Nucleus accumbens (tissue), 56 donors: Measurements from ENCODE around the gene CBX8.

Experiments used
- DNase-seq, 56 donors: peaks; one replicate each; lab custom pipeline; 2025; lab: John Stamatoyannopoulos, UW

CBX8 gene

DNA sequence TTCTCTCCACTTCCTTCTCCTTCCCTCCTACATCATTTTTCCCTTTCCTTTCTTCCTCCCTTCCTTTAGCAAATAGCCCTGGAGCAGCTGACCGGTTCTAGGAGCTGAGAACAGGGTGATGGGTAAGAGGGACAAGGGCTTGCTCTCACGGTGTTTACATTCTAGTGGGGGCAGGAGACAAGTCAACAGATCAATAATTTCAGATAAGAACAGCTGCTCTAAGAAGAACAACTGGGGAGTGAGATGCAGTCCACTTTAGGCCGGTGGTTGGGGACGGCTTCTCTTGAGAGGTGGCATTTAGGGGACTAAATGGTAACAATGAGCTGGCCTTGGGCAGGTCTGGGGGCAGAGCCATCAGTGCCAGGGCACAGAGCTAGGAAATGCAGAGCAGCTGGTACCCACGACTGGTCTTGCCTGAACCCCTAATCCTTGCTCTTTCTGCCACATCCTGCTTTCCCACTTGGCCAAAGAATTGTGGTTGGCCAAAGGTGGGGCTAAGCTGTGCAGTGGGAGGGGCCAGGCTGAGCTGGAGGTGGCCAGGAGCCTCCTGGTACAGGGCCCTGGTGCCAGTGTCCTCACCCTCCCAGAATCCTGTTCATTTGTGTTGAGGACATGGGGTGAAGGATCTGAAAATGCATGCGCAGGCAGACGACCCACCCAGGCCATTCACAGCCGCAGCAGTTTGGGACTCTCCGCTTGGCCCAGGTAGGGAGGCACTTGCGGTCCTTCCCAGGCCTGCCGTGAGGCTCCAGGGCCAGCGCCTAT, 24.6 kb upstream of the CBX8 start:
- DNase-seq, result no peak

DNA sequence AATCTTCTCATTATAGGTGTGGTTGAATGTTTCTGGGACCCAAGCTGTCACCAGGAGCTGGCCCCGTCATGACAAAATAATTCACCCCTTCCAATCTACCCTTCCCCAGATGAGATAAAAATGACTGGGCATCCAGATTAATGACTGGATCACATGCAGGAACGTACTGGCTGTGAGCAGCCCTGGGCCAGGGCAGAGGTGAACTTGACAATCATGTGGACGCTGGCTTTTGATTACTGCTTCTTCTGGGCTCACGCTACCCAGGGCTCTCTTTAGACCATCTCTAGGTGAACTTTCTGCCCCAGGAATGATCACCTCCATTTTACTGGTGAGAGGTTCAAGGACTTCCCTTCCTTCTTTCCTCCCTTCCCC, 24.1 kb upstream of the CBX8 start:
- no peak for DNase-seq

DNA sequence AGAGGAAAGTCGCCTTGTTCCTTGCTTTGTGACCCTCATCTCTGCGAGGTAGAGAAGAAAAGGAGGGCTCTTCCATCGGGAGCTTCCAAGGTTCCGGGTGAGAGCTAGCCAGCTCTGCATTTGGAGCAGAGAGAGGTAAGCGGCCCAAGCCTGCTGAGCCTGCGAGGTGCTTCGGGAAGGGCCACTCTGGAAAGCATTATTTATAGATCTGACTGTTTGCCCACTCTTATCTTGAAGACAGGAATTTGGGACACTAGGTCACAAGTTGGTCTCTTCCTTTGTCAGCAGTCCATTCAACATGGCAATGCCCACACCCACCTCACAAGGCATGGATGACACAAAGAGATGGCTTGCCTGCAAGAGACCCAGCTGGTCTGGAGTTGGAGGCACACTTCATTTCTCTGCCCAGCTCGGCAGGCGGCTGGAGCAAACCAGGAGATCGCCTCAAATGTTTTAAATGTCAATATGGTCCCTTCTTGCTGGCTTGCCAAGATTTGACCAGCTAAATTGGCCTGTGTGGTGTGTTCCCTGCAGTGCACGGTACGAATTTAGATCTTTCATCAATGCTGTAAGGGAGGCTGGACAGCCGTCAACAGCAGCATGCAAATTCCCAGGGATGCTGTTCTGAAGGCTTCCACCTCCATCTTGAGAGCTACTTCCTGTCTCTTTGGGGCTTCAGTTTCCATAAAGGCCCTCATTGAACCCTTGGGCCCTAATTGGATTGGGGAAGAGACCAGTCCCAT, 22.8 kb upstream of the CBX8 start:
- no peak for DNase-seq

DNA sequence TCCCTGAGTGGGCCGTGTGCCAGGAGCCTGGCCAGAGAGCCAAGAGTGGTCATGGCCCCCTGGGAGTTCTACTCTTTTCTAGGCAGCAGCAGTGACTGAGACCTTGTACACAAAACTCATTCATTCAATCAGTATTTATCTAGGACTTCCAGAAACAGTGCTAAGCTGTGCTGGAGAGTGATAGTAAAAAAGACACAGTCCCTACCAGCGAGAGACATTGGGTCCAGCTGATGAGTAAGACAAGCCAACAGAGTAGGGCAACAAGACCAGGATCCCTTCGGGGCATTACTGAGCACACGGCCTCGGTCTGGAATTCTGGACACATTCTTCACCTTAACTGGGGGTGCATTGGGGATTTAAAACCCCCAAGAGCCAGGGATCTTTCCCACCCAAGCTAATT, 22.2 kb upstream of the CBX8 start:
- DNase-seq, result no peak

DNA sequence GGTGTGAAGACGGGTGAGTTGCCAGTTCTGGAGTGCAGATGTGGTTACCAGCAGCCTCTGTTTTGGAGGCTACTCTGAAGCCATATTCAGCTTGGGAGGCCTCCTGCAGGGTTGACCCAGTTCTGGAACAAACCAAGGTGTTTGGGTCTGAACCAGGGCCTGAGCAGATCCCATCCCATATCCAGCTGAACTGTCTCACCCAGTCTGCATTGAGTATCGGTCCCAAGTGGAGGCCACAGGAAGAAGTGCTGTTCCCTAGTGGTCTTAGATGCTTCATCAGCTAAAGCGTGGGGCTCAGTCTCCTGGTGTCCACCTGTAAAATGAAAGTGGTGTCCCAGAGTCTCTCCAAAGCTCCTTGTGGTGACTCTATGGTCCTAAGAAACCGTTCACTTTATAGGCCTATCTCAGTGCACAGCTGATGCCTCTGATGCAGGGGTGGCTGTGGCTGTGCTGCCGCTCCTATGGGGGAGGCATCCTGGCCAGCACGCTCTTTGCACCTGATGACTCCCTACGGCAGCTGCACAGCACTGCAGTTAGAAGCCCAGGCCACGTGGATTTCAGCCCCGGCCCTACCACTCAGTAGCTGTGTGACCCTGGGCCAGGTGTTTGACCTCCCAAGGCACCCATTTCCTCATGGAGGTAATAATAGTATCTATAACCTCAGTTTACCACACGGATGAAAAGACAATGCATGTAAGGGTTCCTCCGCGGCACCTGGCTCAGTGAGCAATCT, 21.3 kb upstream of the CBX8 start:
- DNase-seq, result no peak

DNA sequence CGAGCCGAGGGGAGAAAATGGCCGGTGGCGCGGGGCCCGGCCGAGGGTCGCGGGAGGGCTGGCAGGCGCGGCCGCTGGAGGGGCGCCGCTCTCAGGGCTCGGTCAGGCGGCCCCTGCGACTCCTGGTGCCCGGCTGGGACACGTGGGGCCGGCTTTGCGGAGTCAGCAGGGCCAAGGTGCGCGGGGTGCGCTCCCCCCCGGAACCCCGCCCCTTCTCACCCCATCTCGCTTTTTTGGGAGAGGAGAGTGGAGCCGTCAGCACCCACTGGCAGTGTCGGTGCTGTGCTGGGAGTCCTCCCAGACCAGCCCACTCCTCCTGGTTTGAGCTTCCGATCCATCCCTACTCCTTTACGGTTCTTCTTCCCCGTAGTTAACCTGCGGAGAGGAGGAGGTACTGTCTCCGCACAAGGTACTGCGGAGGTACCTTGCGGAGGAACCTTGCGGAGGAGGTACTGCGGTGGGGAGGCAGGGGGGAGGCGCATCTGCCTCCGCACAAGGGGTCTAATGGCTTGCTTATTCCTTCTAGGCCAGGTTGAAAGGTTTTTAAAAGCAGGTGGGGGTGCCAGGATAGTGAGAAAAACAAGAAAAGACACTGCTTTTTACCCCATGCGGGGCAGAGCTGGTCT, 19.1 kb upstream of the CBX8 start:
- DNase-seq, result no peak

DNA sequence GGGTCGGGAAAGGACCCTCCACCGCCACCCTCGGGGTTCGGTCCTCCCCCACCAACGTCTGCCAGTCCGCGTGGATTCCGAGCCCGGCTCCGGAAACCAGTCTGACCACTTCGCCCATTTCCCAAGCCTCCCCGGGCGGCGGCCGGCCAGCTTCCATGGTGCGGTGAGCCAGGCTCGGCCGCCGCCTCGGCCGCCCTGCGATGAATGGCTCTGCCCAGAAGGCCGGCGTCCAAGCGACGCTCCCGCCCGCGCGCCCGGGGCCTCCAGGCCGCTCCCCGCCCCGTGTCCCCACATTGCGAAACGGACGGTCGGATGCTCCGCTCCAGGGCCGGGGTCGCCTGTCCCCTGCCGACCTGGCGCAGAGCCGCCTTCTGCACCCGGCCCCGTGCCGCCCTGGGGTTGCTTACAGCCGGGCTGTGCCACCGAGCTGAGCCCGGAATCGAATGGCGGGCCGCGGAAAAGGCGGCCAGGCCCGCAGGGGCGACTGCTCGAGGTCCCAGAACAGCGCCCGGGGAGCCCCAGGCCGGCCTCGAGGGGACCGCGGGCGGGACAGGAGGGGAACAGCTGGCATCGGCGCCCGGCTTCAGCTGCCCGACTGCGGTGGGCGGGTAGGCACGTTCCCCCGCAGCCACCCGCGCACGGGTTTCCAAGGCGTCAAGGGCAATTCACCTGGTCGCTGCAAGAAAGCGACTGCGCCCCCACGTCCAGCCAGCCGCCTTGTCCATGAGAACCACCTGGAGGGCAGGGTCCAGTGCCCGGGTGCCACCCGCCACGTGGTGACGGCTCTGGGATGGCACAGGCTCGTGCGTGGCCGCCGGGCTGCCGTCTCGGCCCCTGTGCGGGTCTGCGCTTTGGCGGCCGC, 18.3 kb upstream of the CBX8 start:
- DNase-seq, result peak in 3 of 56 donors; percentile 13 to 41 (median 20)

DNA sequence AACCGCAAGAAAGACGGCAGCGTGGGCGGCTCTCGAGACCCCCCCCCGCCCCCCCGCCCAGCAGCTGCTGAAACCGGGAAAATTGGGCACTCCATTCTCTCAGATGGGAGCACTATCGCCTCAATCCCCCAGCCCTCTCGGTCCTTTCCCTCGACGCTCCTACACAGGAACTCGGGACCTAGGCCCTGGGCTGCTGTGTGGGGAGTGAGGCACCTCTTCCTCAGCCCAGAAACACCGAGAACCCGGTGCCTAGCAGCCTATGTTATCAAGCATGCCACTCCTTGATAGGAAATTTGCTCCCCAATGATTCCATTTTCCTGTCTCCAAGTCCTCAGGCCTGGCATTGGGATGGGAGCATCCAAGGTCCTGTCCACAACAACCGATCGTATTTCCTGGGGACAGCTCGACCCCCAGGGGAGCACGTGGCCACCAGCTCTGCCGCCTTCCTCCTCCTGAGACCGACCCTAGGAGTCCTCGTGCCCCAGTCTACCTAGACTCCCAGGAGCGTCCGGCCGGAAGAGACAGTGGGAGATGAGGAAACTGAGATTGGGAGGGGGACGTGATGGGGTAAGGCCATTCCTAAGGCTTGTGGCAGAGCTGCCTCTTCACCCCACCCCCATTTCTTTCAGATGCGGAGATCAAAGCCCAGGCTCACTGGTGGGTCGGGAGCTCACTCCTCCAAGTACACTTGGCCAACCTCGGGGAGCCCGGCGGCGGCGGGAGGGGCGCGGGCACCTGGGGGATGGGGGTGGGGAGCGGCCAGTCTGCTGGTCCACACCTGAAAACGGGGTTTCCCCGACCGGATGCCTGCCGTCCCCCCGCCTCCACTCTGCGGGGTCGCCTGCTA, 17.5 kb upstream of the CBX8 start:
- DNase-seq, result peak in 1 of 56 donors; percentile 20

DNA sequence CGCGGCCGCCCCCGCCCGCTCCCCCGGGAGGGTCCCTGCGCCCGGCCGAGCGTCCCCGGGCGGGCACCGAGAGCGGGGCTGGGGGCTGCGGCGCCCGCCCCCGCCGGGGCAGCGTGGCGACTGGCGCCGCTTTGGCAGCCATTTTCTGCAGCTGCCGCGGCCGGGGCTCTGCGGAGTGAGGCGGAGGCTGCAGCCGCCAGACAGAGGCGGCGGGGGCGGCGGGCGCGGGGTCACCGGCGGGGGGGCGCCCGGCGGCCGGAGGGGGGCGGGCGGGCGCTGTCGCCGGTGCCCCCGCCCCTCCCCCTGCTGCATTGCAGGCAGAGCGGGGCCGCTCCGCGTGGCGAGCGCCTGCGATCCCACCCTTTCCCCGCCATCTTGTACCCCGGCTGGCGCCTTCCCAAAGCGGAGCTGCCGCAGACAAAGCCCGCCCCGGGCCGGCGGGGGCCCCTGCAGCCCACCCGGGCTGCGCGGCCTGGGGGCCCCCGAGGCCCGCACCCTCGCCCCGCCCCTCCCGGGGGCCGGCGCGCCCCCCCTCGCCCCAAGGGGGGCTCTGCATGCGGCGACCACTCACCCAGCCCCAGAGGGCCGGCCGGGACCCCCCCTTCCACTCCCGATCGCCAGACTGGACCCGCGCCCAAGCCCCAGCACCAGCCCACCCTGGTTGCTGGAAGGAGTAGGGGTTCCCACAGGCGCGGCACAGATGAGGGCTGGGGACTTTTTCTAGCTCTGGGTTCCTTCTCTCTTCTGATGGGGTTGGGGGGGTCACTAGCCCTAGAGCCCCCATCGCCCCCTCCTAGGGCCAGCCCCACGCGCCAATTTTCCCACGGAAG, 16.6 kb upstream of the CBX8 start:
- DNase-seq, result peak in 3 of 56 donors; percentile 21 to 35 (median 30)

DNA sequence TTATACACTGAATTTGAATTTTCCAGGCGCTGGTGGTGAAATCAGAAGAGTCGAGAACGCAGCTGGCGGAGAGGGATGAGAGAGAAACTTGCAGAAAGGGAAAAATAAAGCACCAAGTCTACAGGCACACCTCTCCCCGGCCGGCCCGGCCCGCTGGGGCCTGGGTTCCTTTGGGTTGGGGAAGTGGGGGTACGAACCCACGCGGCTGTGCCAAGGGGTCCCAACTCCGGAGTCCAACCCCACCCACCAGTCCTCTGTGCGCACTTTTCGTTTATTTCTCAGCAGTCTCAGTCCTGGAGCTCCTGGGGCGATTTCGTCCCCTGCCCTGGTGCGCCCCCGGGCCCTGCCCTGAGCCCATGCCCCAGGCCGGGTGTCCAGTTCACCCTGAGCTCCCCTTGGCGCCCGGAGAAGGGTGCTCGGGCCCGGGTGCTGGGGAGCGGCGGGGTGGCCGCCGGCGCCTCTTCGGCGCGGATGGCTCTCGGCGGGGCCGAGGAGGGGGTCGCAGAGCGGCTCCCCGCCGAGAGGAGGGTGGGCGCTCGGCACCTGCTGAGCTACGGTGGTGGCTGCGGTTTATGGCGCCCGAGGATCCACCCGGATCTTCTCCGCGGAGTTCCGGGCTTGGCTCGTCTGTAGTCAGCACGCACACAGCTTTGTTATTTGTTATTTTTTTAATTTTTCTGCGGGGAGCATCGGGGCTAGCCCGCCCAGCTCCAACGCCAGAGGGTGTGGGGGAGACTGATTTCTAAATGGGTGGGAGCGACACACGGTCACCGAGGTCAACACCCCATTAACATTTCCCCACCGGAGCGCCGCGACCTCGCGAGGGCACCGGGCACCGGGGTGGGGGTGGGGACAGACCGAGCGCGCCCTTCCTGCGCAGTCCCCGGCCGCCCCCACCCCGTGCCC, 15.7 kb upstream of the CBX8 start:
- peak in 1 of 56 donors; percentile 26 for DNase-seq

DNA sequence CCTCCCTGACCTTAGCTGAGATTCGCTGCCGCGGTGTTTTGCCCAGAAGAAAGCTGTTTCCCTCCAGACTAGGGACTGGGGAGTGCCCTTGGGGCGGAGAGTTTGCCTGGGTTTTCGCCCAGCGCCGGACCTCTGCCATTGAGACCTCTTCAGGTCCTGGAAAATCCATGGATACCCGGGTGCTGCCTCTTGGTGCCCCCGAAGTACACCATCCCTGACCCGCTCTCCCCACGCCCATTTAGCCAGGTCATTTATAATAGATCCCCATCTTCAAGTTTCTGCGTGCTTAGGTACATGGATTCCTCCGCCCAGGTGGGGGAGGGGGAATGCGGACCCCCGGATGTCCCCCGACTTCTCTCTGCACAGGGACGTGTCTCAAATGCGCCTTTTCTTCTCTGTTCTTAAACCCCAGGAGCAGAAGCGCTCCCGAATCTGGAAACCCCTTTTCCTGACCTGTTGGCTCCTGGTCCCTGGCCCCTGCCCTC, 15.0 kb upstream of the CBX8 start:
- DNase-seq, result no peak

DNA sequence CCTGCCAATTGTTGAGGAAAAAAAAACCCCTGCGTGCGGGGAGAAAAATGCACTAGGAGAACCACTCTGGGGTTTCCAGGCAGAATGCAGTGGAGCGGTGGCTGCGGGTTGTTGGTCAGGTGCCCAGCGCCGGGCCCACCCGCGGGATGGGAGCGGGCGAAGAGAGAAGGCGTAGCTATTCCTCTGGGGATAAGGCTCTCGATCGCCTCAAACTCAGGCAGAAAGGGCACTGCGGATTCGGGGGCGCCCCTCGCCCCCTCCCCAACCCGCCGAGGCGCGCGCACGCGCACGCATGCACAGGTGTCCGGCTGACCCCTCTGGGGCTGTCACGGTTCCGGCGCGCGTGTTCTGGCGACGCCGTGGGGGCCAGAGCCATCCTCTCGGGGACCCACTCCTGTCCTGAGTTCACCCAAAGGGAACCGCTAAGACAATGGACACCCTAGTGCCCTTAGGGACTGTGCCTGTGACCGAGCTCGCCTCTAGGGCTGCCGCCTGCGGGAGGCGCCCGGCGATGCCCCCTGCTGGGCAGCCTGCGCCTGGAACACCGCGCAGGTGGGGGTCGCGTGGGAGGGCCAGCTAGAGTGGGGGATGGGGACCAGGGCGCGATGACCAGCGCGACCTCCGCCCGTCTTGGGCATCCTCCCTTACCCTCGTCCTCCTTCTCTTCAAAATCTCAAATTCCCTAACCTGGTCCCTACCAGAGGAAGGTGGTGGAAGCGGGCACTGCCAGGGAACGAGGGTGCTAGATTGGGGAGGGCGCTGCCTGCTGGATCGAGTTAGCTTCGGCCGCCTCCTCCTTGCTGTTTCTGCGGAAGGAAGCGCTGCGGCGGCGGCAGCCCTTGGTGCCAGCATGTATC, 14.4 kb upstream of the CBX8 start:
- DNase-seq, result peak in 11 of 56 donors; percentile 11 to 59 (median 34)

DNA sequence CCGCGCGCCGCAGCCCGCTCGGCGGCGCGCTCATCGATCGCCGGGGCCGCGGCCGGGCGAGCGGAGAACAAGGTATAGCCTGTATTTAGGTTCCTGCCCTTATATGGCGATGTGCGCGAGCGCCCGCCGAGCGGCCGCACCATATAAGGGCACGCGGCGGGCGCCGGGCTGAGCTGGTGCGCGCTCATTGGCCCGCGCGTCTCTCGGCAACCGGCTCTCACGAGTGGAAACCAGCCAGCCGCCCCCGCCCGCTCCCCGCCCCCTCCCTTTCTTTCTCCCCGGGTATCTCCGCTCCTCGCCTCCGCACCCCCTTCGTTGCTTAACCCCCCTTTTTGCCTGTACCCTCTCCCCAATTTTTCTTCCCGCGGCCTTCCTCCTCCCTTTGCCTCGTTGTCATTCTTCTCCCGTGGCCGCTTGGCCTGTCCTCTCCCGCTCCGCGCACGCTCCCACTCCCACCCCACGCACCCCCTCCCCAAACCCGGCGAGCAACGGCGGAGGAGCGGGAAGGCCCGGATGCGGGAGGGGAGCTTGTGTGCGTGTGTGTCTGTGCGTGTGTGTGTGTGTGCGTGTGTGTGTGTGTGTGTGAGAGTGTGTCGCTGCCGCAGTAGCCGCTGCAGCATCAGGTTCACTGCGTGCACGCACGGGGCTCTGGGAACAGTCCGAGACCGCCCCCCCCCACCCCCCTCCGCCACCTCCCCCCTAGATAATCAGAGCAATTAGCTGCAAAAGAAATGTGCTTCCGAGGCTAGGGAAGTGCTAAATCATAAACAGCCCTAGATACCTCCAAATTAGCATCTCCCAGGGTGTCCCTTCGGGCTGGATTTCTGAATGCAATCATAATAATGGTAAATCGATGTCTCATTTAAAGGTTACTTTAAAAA, 13.5 kb upstream of the CBX8 start:
- DNase-seq, result peak in 48 of 56 donors; percentile 11 to 84 (median 58)

DNA sequence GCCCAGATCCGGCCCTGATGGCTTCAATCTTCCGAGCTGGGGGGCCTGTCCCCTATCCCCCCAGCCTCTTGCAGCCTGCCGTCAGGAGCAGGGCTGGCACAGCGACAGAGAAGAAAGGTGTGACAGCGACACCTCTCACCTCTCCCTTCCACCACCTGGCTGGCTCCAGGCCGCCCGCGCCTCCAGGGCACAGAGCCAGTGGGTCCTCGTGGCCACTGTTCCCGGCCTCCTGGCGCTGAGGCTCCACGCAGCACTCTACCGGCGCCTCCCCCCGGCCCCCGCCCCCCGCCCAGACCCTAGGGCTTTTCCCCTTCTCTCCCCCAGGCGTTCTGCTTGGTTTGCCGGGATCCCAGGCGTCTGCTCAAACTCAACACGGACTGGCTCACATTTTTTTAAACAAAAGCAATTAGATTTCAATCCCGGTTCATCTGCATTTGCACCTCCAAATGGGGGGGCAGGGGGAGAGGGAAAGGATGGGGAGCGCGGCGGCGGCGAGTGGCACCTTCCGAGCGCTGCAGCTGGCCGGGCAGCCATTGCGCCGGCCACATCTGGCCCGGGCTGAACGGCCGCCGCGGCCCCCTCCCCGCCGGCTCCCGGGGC, 12.8 kb upstream of the CBX8 start:
- no peak for DNase-seq
